Measurements from ENCODE around the gene UNC5A. TPM values are rescaled to one million over a fixed set of nuclear protein-coding genes. Genes with fewer than 3 reads are reported as not detected.

Gene UNC5A
- total RNA-seq, 1 experiment from 2014 or later = not detected

Other genes starting within 250 kb of the UNC5A start
- gene GPRIN1, start 200.4 kb upstream of the UNC5A start, total RNA-seq (2014; rRNA removed; shearing (Covaris generic)) = 15.3 and 19.9 TPM in 2 replicates
- gene SNCB, start 180.0 kb upstream of the UNC5A start, total RNA-seq (2014; rRNA removed; shearing (Covaris generic)) = 0.49 and 1.7 TPM in 2 replicates
- not detected in 2 replicates for gene EIF4E1B, start 179.9 kb upstream of the UNC5A start, total RNA-seq (2014; rRNA removed; shearing (Covaris generic))
- gene TSPAN17, start 163.1 kb upstream of the UNC5A start, total RNA-seq (2014; rRNA removed; shearing (Covaris generic)) = 91.3 and 96.3 TPM in 2 replicates
- not detected in 2 replicates for gene HK3, start 88.8 kb downstream of the UNC5A start, total RNA-seq (2014; rRNA removed; shearing (Covaris generic))
- 37.2 and 48.4 TPM in 2 replicates for gene UIMC1, start 196.2 kb downstream of the UNC5A start, total RNA-seq (2014; rRNA removed; shearing (Covaris generic))
- gene ZNF346, start 212.1 kb downstream of the UNC5A start, total RNA-seq (2014; rRNA removed; shearing (Covaris generic)) = 25.4 and 27.5 TPM in 2 replicates

Data from G401 (cell line).